PFSK-1 (cell line): ENCODE data around the gene TJP2.

ENCODE experiments used
- FOXP2 ChIP-seq: optimal IDR thresholded peaks from 2 replicates; pipeline ENCODE3; 2011; ENCODE audit warnings: borderline replicate concordance, control low read depth, inconsistent platforms; ENCODE audit not compliant: insufficient read depth; ENCODE audit errors: extremely low read length, extremely low read depth
- POLR2AphosphoS5 ChIP-seq: IDR thresholded peaks from 2 replicates; pipeline ENCODE4 v1.6.1; 2012; ENCODE audit warnings: low read depth, mild to moderate bottlenecking, control low read depth, low read length, moderate library complexity
- SIN3A ChIP-seq: IDR thresholded peaks from 2 replicates; pipeline ENCODE4 v1.6.1; 2012; ENCODE audit warnings: mild to moderate bottlenecking, low read length, moderate library complexity, borderline replicate concordance; ENCODE audit not compliant: insufficient read depth
- TAF1 ChIP-seq: IDR thresholded peaks from 2 replicates; pipeline ENCODE4 v1.6.1; 2012; ENCODE audit warnings: low read length, control low read depth, borderline replicate concordance; ENCODE audit not compliant: insufficient read depth
- TF ChIP-seq, protein P1 (sequence below), 2 experiments: IDR thresholded peaks; 2 replicates each; pipeline versions ENCODE4 v1.6.1 to v1.8.0; 2011 to 2012; ENCODE audit warnings: low read depth in 2 of 2, low read length in 2 of 2, control low read depth in 1 of 2, inconsistent platforms in 1 of 2, mild to moderate bottlenecking in 1 of 2, moderate library complexity in 1 of 2; ENCODE audit not compliant: insufficient read depth in 1 of 2

Gene TJP2

GRCh38 chr9:69157751-69158466 lies 16.2 kb upstream of the TJP2 start:
- TF ChIP-seq SIN3A (no peak), POLR2AphosphoS5 (no peak), TAF1 (no peak), FOXP2 (no peak)
- TF ChIP-seq, protein P1, sequence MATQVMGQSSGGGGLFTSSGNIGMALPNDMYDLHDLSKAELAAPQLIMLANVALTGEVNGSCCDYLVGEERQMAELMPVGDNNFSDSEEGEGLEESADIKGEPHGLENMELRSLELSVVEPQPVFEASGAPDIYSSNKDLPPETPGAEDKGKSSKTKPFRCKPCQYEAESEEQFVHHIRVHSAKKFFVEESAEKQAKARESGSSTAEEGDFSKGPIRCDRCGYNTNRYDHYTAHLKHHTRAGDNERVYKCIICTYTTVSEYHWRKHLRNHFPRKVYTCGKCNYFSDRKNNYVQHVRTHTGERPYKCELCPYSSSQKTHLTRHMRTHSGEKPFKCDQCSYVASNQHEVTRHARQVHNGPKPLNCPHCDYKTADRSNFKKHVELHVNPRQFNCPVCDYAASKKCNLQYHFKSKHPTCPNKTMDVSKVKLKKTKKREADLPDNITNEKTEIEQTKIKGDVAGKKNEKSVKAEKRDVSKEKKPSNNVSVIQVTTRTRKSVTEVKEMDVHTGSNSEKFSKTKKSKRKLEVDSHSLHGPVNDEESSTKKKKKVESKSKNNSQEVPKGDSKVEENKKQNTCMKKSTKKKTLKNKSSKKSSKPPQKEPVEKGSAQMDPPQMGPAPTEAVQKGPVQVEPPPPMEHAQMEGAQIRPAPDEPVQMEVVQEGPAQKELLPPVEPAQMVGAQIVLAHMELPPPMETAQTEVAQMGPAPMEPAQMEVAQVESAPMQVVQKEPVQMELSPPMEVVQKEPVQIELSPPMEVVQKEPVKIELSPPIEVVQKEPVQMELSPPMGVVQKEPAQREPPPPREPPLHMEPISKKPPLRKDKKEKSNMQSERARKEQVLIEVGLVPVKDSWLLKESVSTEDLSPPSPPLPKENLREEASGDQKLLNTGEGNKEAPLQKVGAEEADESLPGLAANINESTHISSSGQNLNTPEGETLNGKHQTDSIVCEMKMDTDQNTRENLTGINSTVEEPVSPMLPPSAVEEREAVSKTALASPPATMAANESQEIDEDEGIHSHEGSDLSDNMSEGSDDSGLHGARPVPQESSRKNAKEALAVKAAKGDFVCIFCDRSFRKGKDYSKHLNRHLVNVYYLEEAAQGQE (IDR thresholded peaks at IDR 0.05; ENCODE audit: insufficient read depth in 1 of 2, low read depth in 2 of 2, low read length in 2 of 2), result no peak

DNA sequence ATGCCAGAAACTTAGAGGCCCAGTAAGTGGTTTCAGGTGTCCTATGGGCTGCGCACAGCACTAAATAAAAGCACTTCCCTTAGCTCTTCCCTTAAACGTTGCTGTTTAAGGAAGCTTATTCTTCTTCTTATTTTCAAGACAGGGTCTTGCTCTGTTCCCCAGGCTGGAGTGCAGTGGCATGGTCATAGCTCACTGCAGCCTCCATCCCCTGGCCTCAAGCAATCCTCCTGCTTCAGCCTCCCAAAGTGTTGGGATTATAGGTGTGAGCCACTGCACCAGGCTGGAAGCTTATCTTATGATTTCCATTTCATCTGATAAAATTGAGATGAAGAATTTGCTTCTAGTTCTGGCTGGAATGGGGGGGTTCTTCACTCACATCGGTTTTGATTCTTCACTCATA lies 15.6 kb upstream of the TJP2 start:
- TF ChIP-seq TAF1 (no peak), FOXP2 (no peak), POLR2AphosphoS5 (no peak), SIN3A (no peak)
- TF ChIP-seq, protein P1 (IDR thresholded peaks at IDR 0.05; ENCODE audit: insufficient read depth in 1 of 2, low read depth in 2 of 2, low read length in 2 of 2), result no peak

DNA sequence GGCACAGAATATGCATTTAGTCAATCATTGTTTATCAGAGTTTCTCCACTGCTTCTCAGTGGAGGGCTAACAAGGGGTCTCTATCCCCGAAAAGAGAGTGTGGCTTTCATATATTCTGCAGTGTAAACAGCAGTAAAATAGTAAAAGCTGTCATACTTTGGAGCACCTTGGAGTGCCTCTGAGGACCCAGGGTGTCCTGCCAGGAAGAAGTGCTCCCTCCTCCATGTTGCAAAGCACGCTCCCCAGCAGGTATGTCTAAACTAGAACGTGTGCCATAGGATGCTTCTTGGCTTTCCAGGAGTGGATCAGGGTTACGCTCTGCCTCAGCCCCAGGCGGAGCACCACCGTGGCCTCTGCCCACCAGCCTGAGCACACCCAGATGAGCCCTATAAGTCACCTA lies 8.5 kb upstream of the TJP2 start:
- TF ChIP-seq TAF1, result no peak
- TF ChIP-seq FOXP2, result no peak
- TF ChIP-seq SIN3A, result no peak
- no peak for TF ChIP-seq POLR2AphosphoS5
- TF ChIP-seq, protein P1 (IDR thresholded peaks at IDR 0.05; ENCODE audit: insufficient read depth in 1 of 2, low read depth in 2 of 2, low read length in 2 of 2), result no peak

DNA sequence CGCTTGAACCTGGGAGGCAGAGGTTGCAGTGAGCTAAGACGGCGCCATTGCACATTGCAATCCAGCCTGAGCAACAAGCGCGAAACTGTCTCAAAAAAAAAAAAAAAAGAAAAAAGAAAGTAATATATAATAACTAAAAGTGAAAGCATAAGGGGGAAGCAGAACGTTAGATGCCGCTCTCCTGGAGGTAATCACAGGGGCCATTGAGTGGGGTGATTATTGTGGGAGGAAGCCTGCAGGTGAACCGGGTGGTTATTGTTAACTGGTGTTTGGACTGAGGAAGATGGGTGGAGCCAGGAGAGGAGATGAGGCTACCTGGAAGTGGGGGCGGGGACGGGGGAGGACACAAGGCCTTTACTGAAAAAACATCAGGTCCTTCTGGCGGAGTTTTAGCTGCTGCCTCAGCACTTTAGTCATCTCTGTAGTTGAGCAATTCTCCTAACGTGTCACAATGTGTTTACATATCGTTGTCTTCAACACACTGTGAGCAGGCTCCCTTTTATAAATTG lies 5.3 kb upstream of the TJP2 start:
- TF ChIP-seq, protein P1 (IDR thresholded peaks at IDR 0.05; ENCODE audit: insufficient read depth in 1 of 2, low read depth in 2 of 2, low read length in 2 of 2), result no peak
- TF ChIP-seq SIN3A (no peak), FOXP2 (no peak), TAF1 (no peak), POLR2AphosphoS5 (no peak)
